HG02943 (cell line): ENCODE results near the gene KCNG2.

ENCODE experiments used
- ATAC-seq: cut with Tn5 transposase; IDR thresholded peaks from one replicate; pipeline ENCODE4 v1.9.1; 2021; ENCODE audit warnings: mild to moderate bottlenecking, low read depth, moderate library complexity; ENCODE audit not compliant: unreplicated experiment

KCNG2 gene

GRCh38 chr18:79947054-79947755 is 149.5 kb downstream of the KCNG2 start:
- no peak for ATAC-seq

DNA sequence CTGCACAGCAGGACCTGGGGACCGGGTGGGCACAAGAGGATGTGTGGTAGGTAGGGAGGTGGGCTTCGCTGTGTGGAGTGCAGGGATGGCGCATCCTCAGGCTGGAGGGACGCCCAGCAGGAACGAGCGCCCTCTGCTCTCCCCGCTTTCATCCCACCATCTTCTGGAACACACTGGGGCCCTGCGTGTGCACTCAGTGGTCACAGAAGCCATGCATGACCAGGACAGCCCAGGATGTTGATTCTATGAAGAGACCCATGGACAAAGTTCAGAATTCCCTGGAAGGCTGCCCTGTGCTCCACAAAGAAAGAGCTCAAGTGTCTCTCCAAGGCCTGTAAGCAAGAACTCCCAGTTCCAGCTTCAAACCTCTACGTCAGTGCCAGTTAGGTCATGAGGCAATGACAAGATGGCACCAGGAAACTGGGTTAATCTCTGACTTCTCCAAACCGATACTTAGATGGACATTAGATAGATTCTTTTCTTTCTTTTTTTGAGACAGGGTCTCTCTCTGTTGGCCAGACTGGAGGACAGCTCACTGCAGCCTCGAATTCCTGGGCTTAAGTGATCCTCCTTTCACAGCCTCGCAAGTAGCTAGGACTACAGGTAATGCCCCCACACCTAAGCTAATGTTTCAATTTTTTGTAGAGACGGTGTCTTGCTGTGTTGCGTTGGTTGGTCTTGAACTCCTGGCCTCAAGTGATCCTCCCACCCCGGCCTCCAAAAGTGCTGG is 150.3 kb downstream of the KCNG2 start:
- no peak for ATAC-seq

- ATAC-seq = no peak
Measured at GRCh38 chr18:79948719-79949411, 151.1 kb downstream of the KCNG2 start.
